GM12878 (cell line): ENCODE results near the gene TRIM8. TPM values are rescaled to one million over a fixed set of nuclear protein-coding genes. Genes with fewer than 3 reads are reported as not detected.

Experiments
- ATAC-seq: fragments of 200-7000 bp; cut with Tn5 transposase; 3 replicates; pipeline ENCODE4 v1.9.1; 2020; ENCODE audit warnings: mild to moderate bottlenecking, moderate library complexity
- BruUV-seq: library from RNA; stranded (reverse); fragments of 400-500 nt; replicated peaks from 2 replicates; lab custom pipeline; 2021; lab: Mats Ljungman, UMichigan
- CTCF ChIA-PET: fragments of 300-600 bp; sonication (Branson Sonifier 250); formaldehyde crosslinking; extraction: SDS; loops from one replicate; lab custom pipeline; 2021; ENCODE audit warnings: inconsistent platforms; lab: Yijun Ruan, JAX
- POLR2A ChIA-PET: fragments of 350-600 bp; formaldehyde crosslinking; extraction: SDS; loops from one replicate; lab custom pipeline; 2021; ENCODE audit warnings: inconsistent platforms; lab: Charles Lee
- RAD21 ChIA-PET: fragments of 300-600 bp; sonication (Branson Sonifier 250); formaldehyde crosslinking; loops from one replicate; lab custom pipeline; 2023; ENCODE audit warnings: antibody characterized with exemption; ENCODE audit not compliant: unreplicated experiment; lab: Charles Lee
- SMC1A ChIA-PET: fragments of 300-600 bp; sonication (Branson Sonifier 250); formaldehyde crosslinking; loops from one replicate; lab custom pipeline; 2023; ENCODE audit not compliant: unreplicated experiment, uncharacterized antibody; lab: Charles Lee
- DNase-seq: peaks from one replicate; pipeline ENCODE4 v3.0.0-alpha.2; 2011; ENCODE audit warnings: low read depth, low spot score
- FAIRE-seq: peaks from 3 replicates; lab custom pipeline; 2011; peaks lifted over from hg19 to GRCh38; lab: Jason Lieb, UNC
- H2AFZ ChIP-seq: 2 replicates; pipeline ENCODE4 v1.6.0; 2011; ENCODE audit warnings: low read depth, low read length, control low read depth; ENCODE audit not compliant: control insufficient read depth
- H3K27ac ChIP-seq: 2 replicates; pipeline ENCODE4 v1.5.1; 2011; ENCODE audit warnings: control low read depth; ENCODE audit not compliant: control insufficient read depth, insufficient read depth
- H3K27me3 ChIP-seq, 2 experiments: replicated peaks in 1 of 2; 2 replicates each; pipeline versions ENCODE4 v1.6.0 to v1.6.1; 2011; ENCODE audit warnings: low read length in 1 of 2; ENCODE audit not compliant: control insufficient read depth in 2 of 2, insufficient read depth in 2 of 2
- H3K36me3 ChIP-seq, 2 experiments: 2 replicates each; pipeline ENCODE4 v1.5.1; 2011; ENCODE audit warnings: low read length in 1 of 2; ENCODE audit not compliant: control insufficient read depth in 2 of 2, insufficient read depth in 2 of 2
- H3K4me1 ChIP-seq: 2 replicates; pipeline ENCODE4 v1.6.1; 2011; ENCODE audit warnings: mild to moderate bottlenecking, low read length, moderate library complexity, mixed read lengths; ENCODE audit not compliant: control insufficient read depth, insufficient read depth
- H3K4me2 ChIP-seq: 2 replicates; pipeline ENCODE4 v1.6.0; 2011; ENCODE audit warnings: control low read depth; ENCODE audit not compliant: control insufficient read depth, insufficient read depth
- H3K4me3 ChIP-seq: fragments of 200-600 bp; sonication (generic); 2 replicates; pipeline ENCODE4 v1.5.1; 2016
- H3K79me2 ChIP-seq: 2 replicates; pipeline ENCODE4 v1.6.0; 2011; ENCODE audit warnings: low read length; ENCODE audit not compliant: control insufficient read depth, insufficient read depth
- H3K9ac ChIP-seq: 2 replicates; pipeline ENCODE4 v1.8.0; 2011; ENCODE audit warnings: low read length, control low read depth, mixed read lengths; ENCODE audit not compliant: control insufficient read depth, insufficient read depth
- H3K9me3 ChIP-seq: replicated peaks from 3 replicates; pipeline ENCODE4 v1.5.1; 2011; ENCODE audit warnings: mild to moderate bottlenecking, low read length; ENCODE audit not compliant: control insufficient read depth, insufficient read depth
- H4K20me1 ChIP-seq: 2 replicates; pipeline ENCODE4 v1.6.0; 2011; ENCODE audit not compliant: control insufficient read depth, insufficient read depth
- CREB1 ChIP-seq: IDR thresholded peaks from 2 replicates; pipeline ENCODE4 v1.6.1; 2012; ENCODE audit warnings: low read depth, mild to moderate bottlenecking, inconsistent platforms
- FOS ChIP-seq: IDR thresholded peaks from 3 replicates; pipeline ENCODE4 v1.6.1; 2011; ENCODE audit warnings: borderline replicate concordance; ENCODE audit not compliant: insufficient read length; ENCODE audit errors: extremely low read depth
- IRF4 ChIP-seq: IDR thresholded peaks from 2 replicates; pipeline ENCODE4 v1.6.1; 2011; ENCODE audit warnings: low read depth, low read length
- LARP7 ChIP-seq: fragments of 450-650 bp; IDR thresholded peaks from 2 replicates; pipeline ENCODE4 v1.6.1; 2017; ENCODE audit warnings: mild to moderate bottlenecking
- MEF2A ChIP-seq: IDR thresholded peaks from 2 replicates; pipeline ENCODE4 v1.6.1; 2011; ENCODE audit warnings: low read depth, mild to moderate bottlenecking, low read length, moderate library complexity; ENCODE audit not compliant: insufficient read depth
- MTA2 ChIP-seq: fragments of 450-650 bp; IDR thresholded peaks from 2 replicates; pipeline ENCODE4 v1.6.1; 2016; ENCODE audit warnings: low read depth, mild to moderate bottlenecking, moderate library complexity
- NR2C2 ChIP-seq: IDR thresholded peaks from 2 replicates; pipeline ENCODE4 v1.6.1; 2011; ENCODE audit warnings: borderline replicate concordance, low read depth; ENCODE audit not compliant: control insufficient read depth, insufficient read length
- POLR2AphosphoS2 ChIP-seq: IDR thresholded peaks from 2 replicates; pipeline ENCODE4 v1.6.1; 2011; ENCODE audit warnings: low read depth, mild to moderate bottlenecking, low read length, improper control_type of control experiment, moderate library complexity
- RAD51 ChIP-seq: fragments of 450-650 bp; IDR thresholded peaks from 2 replicates; pipeline ENCODE4 v1.6.1; 2016; ENCODE audit warnings: moderate library complexity, mild to moderate bottlenecking, inconsistent platforms
- SIX5 ChIP-seq: IDR thresholded peaks from 2 replicates; pipeline ENCODE4 v1.6.1; 2011; ENCODE audit warnings: mild to moderate bottlenecking, low read depth, low read length, moderate library complexity; ENCODE audit not compliant: severe bottlenecking
- SMC3 ChIP-seq: IDR thresholded peaks from 2 replicates; pipeline ENCODE4 v1.6.1; 2011; ENCODE audit warnings: low read length, improper control_type of control experiment, borderline replicate concordance
- TARDBP ChIP-seq: IDR thresholded peaks from 2 replicates; pipeline ENCODE4 v1.6.1; 2016; ENCODE audit warnings: borderline replicate concordance
- TCF12 ChIP-seq: IDR thresholded peaks from 2 replicates; pipeline ENCODE4 v1.6.1; 2011; ENCODE audit warnings: low read depth, mild to moderate bottlenecking, low read length
- WRNIP1 ChIP-seq: IDR thresholded peaks from 2 replicates; pipeline ENCODE4 v1.6.1; 2011; ENCODE audit warnings: low read depth, low read length, improper control_type of control experiment, borderline replicate concordance
- ZNF384 ChIP-seq: IDR thresholded peaks from 2 replicates; pipeline ENCODE4 v1.6.1; 2012; ENCODE audit warnings: low read depth, mild to moderate bottlenecking, low read length, improper control_type of control experiment, borderline replicate concordance
- ZSCAN29 ChIP-seq: fragments of 450-650 bp; IDR thresholded peaks from 2 replicates; pipeline ENCODE4 v1.6.1; 2017; ENCODE audit warnings: mild to moderate bottlenecking, moderate library complexity
- WGBS: methylation state at CpG from one replicate; pipeline ENCODE4 v1.1.6; 2016; ENCODE audit warnings: low lambda C conversion rate; ENCODE audit not compliant: insufficient replicate concordance, insufficient coverage; ENCODE audit errors: missing lambda C conversion rate; 5-methylcytosine and 5-hydroxymethylcytosine counted together
- in situ Hi-C: fragments of 300-500 bp; cut with MboI; formaldehyde crosslinking; loops from 9 replicates; pipeline ENCODE4 v1.14.3; 2018; ENCODE audit warnings: mixed read lengths
- intact Hi-C: fragments of 100-400 bp; cut with micrococcal nuclease; formaldehyde crosslinking; loops from one replicate; pipeline ENCODE4 v1.14.2; 2022; ENCODE audit not compliant: unreplicated experiment
- polyA plus RNA-seq, 11 experiments: library from polyadenylated mRNA; depleted of rRNA in 4 of 11; unstranded in 6 of 11; stranded (reverse) in 5 of 11; fragments of >200 nt; fragmentation: Nextera tagmentation in 4 of 11; fragmentation: Illumina TruSeq in 1 of 11; extraction: Ambion mirVana in 4 of 11; extraction: Trizol in 1 of 11; gene quantifications; 1 replicate in 1 of 11; 2 replicates in 10 of 11; pipeline versions ENCODE4 v1.2.1 to v1.2.3, GENCODE V29; 2011 to 2016; ENCODE audit warnings: inconsistent platforms in 2 of 11, missing spikeins in 2 of 11, low read depth in 1 of 11
- total RNA-seq, 4 experiments: library from RNA; depleted of rRNA in 3 of 4; stranded (reverse); fragments of >200 nt in 3 of 4; fragmentation: Illumina TruSeq in 1 of 4; extraction: Trizol in 1 of 4; gene quantifications; 2 replicates each; pipeline versions ENCODE4 v1.2.1 to v1.2.3, GENCODE V29; 2013 to 2021
- TF ChIP-seq, protein P1 (sequence below): fragments of 450-650 bp; formaldehyde crosslinking; IDR thresholded peaks from 2 replicates; pipeline ENCODE4 v1.4.0; 2022; ENCODE audit warnings: mild to moderate bottlenecking, moderate library complexity
- TF ChIP-seq, protein P2 (sequence below): fragments of 150-350 bp; IDR thresholded peaks from 2 replicates; pipeline ENCODE4 v1.6.1; 2016; ENCODE audit warnings: low read depth, low read length

Gene TRIM8
- total and polyA plus RNA-seq, 10 of the 15 experiments (the other 5 are each of a cell fraction or from before 2014, with no cell fraction given) = 7.9 to 53.2 (median 24.6) TPM

DNA sequence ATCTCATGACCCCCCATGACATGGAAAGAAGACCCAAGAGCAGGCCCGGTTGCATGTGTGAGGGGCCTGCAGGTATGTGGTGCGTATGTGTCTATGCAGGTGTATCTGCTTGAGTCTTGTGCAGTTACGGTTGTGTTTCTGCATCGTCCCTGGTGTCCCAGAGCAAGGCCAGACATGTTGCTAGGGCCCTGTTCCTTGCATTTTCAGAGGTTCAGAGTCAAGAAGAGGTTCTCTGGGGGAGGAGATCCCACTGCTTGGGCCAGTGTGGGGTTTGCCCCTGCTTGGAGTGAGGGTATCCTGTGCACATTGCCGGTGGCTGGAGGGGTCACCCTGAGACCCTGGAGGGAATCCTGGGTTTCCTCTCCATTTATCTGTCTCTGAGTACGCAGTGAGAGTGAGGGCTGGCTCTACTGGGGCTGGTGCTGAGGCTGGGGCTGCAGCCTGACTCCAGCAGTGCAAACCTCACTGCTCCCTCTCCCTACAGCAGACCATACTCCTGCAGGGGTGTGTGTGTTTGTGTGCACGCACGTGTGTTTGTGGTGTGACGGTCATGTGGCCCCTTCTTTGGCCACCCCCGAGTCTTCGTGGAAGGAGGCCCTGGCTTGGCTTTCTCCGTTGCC, 4.1 kb downstream of the TRIM8 start:
- no peak overlapping the region for H2AFZ ChIP-seq
- SMC1A ChIA-PET = interaction anchor here (9.3 kb wide), 1 partner anchor 28 kb away, joined by 103 read pairs; no protein-coding TSS in a partner anchor
- WGBS = 27% methylated on average over 12 of the region's 12 CpGs
- ATAC-seq = no peak
- RAD21 ChIA-PET = interaction anchor here (4.8 to 5.0 kb wide), 2 partner anchors 12 to 26 kb away, joined by 35 to 57 read pairs; no protein-coding TSS in a partner anchor
- H4K20me1 ChIP-seq = no peaks in the 10 kb centered on the region
- peak overlapping the region; percentile 99 for H3K9ac ChIP-seq
- no TSS peak for BruUV-seq
- in situ Hi-C loops = no loop called here
- no peak for FAIRE-seq
- CTCF ChIA-PET = interaction anchor here (1.1 to 13.5 kb wide), 3 partner anchors 13 to 28 kb away, joined by 4 to 128 read pairs (median 27); no protein-coding TSS in a partner anchor
- no peaks in the 10 kb centered on the region for H3K27me3 ChIP-seq
- DNase-seq = no peak
- H3K36me3 ChIP-seq = peaks cover 4 to 5% of the 10 kb centered on the region in 2 experiments; a peak in 3 of 4 replicates
- peaks cover 89% of the 10 kb centered on the region for H3K79me2 ChIP-seq
- H3K4me1 ChIP-seq = peaks cover 60% of the 10 kb centered on the region
- intact Hi-C loops = loop anchor here (10.0 kb wide), 2 partner anchors 254 to 546 kb away; partner anchors contain the start of genes NFKB2 and NT5C2
- peak overlapping the region; percentile 93 for H3K4me3 ChIP-seq
- peak overlapping the region; percentile 96 for H3K27ac ChIP-seq
- POLR2A ChIA-PET = interaction anchor here (0.6 to 14.1 kb wide), 6 partner anchors 14 to 144 kb away, joined by 3 to 151 read pairs (median 4); no protein-coding TSS in a partner anchor
- no peaks in the 10 kb centered on the region for H3K9me3 ChIP-seq
- H3K4me2 ChIP-seq = peak overlapping the region; percentile 98
- no peak for TF ChIP-seq MTA2
- TF ChIP-seq, protein P1, sequence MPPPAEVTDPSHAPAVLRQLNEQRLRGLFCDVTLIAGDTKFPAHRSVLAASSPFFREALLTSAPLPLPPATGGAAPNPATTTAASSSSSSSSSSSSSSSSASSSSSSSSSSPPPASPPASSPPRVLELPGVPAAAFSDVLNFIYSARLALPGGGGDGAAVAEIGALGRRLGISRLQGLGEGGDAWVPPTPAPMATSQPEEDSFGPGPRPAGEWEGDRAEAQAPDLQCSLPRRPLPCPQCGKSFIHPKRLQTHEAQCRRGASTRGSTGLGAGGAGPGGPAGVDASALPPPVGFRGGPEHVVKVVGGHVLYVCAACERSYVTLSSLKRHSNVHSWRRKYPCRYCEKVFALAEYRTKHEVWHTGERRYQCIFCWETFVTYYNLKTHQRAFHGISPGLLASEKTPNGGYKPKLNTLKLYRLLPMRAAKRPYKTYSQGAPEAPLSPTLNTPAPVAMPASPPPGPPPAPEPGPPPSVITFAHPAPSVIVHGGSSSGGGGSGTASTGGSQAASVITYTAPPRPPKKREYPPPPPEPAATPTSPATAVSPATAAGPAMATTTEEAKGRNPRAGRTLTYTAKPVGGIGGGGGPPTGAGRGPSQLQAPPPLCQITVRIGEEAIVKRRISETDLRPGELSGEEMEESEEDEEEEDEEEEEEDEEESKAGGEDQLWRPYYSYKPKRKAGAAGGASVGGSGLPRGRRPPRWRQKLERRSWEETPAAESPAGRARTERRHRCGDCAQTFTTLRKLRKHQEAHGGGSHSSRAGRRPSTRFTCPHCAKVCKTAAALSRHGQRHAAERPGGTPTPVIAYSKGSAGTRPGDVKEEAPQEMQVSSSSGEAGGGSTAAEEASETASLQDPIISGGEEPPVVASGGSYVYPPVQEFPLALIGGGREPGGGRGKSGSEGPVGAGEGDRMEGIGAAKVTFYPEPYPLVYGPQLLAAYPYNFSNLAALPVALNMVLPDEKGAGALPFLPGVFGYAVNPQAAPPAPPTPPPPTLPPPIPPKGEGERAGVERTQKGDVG = no peak
- TF ChIP-seq SIX5 = no peak
- no peak for TF ChIP-seq FOS
- TF ChIP-seq, protein P2, sequence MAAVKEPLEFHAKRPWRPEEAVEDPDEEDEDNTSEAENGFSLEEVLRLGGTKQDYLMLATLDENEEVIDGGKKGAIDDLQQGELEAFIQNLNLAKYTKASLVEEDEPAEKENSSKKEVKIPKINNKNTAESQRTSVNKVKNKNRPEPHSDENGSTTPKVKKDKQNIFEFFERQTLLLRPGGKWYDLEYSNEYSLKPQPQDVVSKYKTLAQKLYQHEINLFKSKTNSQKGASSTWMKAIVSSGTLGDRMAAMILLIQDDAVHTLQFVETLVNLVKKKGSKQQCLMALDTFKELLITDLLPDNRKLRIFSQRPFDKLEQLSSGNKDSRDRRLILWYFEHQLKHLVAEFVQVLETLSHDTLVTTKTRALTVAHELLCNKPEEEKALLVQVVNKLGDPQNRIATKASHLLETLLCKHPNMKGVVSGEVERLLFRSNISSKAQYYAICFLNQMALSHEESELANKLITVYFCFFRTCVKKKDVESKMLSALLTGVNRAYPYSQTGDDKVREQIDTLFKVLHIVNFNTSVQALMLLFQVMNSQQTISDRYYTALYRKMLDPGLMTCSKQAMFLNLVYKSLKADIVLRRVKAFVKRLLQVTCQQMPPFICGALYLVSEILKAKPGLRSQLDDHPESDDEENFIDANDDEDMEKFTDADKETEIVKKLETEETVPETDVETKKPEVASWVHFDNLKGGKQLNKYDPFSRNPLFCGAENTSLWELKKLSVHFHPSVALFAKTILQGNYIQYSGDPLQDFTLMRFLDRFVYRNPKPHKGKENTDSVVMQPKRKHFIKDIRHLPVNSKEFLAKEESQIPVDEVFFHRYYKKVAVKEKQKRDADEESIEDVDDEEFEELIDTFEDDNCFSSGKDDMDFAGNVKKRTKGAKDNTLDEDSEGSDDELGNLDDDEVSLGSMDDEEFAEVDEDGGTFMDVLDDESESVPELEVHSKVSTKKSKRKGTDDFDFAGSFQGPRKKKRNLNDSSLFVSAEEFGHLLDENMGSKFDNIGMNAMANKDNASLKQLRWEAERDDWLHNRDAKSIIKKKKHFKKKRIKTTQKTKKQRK = no peak
- TF ChIP-seq IRF4 = no peak
- TF ChIP-seq WRNIP1 = 0 out of 2 replicates have a peak, but pooled peaks have one; percentile 36
- TF ChIP-seq MEF2A = no peak
- no peak for TF ChIP-seq POLR2AphosphoS2
- no peak for TF ChIP-seq RAD51
- no peak for TF ChIP-seq SMC3
- 0 out of 2 replicates have a peak, but pooled peaks have one; percentile 26 for TF ChIP-seq TARDBP
- TF ChIP-seq LARP7 = no peak
- no peak for TF ChIP-seq ZNF384
- 0 out of 2 replicates have a peak, but pooled peaks have one; percentile 24 for TF ChIP-seq ZSCAN29
- no peak for TF ChIP-seq NR2C2
- no peak for TF ChIP-seq TCF12
- no peak for TF ChIP-seq CREB1
